T47D (cell line): ENCODE data around the gene TAF13.
A peak's percentile ranks its signal among the peaks of the same experiment; 100 is the strongest.

Source experiments
- DNase-seq, 2 experiments: peaks; one replicate each; pipeline versions ENCODE4 v3.0.0 to v3.0.0-alpha.2; 2011 to 2012; ENCODE audit warnings: low read depth in 1 of 2, low spot score in 1 of 2
- JUND ChIP-seq: IDR thresholded peaks from 2 replicates; pipeline ENCODE4 v1.6.1; 2012; ENCODE audit warnings: low read depth
- in situ Hi-C: cut with HindIII; loops from 2 replicates; pipeline ENCODE4 v1.10.0; 2016; ENCODE audit warnings: low sequenced_read_pairs, low pct_unique_long_range_greater_than_20kb

Gene TAF13, protein sequence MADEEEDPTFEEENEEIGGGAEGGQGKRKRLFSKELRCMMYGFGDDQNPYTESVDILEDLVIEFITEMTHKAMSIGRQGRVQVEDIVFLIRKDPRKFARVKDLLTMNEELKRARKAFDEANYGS

DNA sequence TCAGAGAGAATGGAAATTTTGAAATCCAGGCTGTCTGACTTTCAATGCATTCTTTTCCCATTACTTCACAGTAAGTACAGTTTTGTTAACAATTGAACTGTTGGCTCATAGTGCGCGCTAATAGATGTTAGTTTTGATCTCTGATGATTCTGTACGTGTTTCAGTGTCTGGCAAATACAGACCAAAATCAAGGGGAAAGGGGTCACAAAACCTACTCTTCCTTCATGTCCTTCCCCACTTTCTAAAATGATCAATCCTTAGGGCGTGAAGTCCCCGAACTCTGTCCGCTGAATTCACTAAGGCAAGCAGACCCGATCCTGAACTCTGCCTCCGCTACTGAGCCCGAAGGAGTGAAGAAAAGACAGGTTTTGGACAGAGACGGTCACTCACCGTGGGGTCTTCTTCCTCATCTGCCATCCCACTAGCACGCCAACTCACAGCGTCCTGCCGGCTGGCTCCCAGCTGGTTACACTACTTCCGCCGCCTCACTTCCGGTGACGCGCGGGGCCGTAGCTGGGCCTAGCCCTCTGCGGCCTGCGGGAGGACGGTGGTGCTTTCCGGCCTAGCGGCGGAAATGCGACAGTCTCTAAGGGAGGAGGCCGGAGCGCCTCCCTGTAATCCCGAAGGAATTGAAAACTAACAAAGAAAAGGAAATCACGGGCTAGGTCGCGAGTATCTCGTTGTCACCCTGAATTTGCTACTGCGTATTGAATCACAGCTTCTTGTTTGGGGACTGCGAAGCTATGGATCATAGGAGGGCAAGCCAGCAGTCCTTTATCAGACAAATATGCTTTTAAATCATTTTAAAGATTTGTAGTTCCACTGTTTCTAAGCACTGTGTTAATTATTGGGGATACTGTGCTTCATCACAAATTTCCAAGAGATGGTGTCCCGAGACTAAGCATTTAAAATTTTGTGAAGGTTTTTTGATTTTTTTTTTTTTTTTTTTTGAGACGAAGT lies at the start of gene TAF13:
Gene TAF13 (minus strand): TSS at position 473 of the 960 bp plus-strand sequence. CDS start 56 bp downstream, at position 417.
- in situ Hi-C loops = no loop called here
- TF ChIP-seq JUND = no peak
- peak; percentile 81 to 92 for DNase-seq

DNA sequence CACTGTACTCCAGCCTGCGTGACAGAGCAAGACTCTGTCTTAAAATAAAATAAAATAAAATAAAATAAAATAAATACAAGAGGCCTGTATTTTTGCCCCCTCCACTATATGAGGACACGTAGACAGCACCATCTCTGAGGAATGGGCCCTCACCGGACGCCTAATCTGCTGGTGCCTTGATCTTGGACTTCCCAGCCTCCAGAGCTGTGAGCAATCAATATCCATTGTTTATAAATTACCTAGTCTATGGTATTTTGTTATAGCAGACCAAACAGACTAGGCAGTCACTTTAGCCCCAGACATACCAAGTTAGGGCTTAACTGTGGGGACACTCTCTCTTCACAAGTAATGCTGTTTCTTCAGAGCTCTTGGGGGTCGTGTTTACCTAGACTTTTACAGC lies 44.6 kb upstream of the TAF13 start:
- no peak for DNase-seq
- in situ Hi-C loops = no loop called here
- no peak for TF ChIP-seq JUND

DNA sequence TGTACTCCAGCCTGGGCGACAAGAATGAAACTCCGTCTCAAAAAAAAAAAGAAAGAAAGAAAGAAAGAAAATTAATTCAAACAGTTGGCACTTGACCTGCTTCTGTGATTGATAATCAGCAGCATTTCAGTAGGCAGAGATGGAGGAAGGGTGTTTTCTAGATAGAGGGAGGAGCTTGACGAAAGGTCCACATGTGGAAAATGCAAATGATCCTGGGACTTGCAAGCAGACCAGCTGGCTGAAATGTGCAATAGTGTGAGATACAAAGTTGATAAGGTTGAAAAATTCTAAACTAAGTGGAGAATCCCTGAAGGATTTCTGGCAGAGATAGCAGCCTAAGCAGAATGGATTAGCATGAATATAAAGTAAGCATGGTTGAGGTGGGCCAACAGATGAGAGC lies 42.3 kb upstream of the TAF13 start:
- in situ Hi-C loops = no loop called here
- no peak for TF ChIP-seq JUND
- DNase-seq = no peak

DNA sequence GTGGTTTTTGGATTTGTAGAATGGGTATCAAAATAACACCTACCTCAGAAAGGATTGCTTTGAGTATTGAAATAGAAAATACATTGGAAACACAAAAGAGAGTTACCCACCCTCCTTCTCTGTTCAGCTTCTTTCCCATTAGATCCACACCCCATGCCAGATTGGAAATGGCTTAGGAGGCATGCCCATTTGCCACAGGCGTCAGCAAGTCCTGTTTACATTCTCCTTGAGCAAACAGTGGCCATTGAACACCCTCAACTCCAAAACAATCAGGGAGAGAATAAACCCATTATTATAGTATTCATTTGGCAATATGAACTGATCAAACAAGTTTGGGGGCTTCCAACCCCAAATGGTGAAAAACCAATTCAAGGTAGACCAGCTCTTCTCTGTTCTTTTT lies 40.5 kb upstream of the TAF13 start:
- in situ Hi-C loops = no loop called here
- peak in 1 of 2 experiments; percentile 79 for DNase-seq
- TF ChIP-seq JUND = no peak

DNA sequence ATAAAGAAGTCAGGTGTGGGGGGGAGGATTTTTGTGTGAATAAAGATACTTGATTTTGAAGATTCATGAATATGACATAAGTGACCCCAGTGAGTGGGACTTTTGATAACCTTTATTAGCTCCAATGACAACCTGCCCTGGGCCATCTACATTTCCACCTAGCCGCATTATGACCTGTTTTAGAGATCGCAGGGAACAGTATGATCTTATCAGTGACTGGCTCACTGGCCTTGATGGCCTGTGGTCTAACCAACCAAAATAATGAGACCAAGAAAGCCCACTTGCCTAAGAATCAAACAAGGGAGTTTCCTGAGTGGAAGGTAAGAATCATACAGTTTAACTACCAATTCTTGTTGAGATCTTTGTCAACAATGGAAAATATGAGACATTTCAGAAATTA lies 39.9 kb upstream of the TAF13 start:
- in situ Hi-C loops = no loop called here
- TF ChIP-seq JUND = no peak
- DNase-seq = no peak

DNA sequence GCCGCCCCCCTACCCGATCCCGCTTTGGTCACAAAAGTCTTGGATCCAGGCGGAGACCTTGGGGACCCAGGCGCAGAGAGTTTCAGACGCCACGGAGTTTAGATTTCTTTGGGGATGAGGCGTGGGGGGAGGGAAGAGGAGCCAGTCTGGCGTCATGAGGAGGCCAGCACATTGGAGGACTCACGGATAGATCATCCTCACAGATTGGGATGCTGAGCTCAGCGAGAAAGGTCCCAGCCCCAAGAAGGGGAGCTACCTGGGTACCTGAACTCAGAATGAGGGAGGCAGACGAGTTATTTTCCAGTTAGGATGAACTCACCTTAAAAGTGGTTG lies 38.5 kb upstream of the TAF13 start:
- no peak for TF ChIP-seq JUND
- peak in 1 of 2 experiments; percentile 46 for DNase-seq
- in situ Hi-C loops = no loop called here

DNA sequence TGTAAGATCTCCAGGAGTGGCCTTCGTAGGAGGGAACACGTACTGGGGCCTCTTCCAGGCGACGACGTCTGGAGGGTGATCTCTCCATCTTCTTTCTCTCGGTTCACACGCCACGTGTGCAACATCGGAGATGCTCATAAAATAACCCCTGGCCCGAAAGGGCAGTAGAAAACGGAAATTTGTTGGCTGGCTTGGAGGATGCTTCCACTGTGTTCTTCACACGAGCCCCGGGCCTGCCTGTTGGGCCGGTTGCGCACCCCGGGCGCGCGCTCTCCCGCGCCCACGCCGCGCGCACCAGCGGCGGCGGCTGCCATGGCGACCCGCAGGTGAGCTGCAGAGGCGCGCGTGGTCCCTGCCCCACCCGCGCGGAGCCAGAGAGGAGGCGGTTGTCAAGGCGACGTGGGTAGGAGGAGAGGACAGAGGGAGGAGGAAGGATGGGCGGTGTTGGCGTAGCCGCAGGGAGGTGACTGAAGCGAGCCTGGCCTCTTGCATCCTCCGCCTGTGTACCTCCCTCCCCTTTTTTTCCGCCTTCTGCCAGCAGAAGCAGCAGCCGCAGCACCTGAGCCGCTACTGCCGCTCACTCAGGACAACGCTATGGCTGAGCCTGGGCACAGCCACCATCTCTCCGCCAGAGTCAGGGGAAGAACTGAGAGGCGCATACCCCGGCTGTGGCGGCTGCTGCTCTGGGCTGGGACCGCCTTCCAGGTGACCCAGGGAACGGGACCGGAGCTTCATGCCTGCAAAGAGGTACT lies 38.0 kb upstream of the TAF13 start, which contains the start of gene ELAPOR1:
Gene ELAPOR1 (plus strand): TSS at position 526 of the 752 bp plus-strand sequence. CDS start 69 bp downstream, at position 595.
- peak in 1 of 2 experiments; percentile 94 for DNase-seq
- in situ Hi-C loops = no loop called here

DNA sequence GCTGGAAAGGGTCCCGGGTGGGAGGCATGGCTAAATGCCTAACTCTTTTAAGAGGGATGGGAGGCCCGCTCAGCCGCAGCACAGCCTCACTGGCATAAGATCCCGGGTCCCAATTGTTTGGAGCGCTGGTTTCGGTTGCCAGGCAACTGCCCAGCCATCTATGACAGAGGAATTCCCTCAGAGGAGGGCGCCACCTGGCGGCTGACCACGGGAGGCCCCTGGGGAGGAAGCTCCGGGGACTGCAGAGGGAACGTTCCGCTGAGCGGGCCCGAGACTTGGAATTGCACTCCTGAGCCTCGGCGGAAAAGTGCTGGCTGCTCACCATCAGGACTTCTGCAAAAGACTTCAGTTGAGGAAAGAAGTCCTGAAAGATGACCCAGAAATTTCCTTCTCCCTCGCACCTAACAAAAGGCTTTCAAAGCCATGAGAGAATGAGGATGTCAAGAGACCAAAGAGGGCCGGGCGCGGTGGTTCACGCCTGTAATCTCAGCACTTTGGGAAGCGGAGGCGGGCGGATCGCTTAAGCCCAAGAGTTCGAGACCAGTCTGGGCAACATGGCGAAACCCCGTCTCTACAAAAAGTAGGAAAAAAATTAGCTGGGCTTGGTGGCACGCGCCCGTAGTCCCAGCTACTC lies 37.0 kb upstream of the TAF13 start:
- in situ Hi-C loops = no loop called here
- peak in 1 of 2 experiments; percentile 88 for DNase-seq
- TF ChIP-seq JUND = no peak

More for the DNA sequence above, 38.0 kb upstream of the TAF13 start, which contains the start of gene ELAPOR1:
- TF ChIP-seq JUND = no peak

DNA sequence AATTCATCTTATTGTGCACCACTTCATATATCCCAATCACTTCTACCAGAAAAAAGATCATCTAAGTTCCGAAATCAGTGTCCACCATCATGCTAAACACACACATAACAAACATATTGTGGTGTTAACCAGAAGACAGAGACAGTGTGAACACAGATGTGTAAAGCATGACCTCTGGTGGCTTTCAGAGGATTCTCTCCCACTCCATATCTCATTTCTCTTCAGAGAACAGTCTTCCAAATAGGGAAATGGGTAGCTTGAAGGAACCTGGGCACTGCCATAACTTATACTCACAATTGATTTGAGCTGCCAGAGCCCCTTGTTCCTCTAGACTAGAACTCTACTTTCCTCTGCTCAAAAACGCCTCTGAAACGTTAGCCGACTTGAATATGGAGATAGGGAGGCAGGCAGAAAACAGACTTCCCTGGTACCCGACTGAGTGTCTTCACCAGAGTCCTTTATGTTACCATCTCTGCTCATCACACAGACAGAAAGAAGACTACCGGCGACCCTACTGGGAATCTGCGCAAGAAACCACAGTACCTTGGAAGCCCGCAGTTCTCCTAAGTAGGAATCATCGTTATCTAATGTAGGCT lies 36.4 kb upstream of the TAF13 start:
- in situ Hi-C loops = no loop called here
- DNase-seq = peak in 1 of 2 experiments; percentile 55
- no peak for TF ChIP-seq JUND

DNA sequence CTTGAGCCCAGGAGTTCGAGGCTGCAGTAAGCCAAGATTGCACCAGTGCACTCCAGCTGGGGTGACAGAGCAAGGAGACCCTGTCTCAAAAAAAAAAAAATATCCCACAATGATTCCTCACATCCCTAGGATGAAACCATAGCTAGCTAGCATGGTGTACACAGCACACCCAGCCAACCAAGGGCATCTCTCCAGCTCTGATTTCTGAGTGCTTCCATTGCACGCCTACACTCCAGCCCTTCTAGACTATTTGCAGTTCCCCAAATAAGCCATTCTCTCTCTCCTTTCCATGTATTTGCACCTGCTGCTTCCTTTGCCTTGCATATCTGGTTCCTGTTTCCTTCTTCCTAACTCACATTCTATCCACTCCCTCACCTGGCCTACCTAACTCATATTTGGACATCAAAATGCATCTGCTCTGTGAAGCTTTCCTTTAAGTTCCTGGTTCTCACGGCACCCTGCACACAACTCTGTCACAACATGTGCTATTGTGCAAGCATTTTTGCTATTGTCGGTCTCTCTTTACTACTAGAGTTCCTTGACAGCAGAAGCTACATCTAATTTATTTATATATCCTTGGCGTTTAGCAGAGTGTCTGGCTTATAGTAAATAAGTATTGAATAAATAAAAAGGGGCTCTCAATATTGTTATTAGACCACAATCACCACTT lies 35.7 kb upstream of the TAF13 start:
- DNase-seq = no peak
- TF ChIP-seq JUND = no peak
- in situ Hi-C loops = no loop called here

DNA sequence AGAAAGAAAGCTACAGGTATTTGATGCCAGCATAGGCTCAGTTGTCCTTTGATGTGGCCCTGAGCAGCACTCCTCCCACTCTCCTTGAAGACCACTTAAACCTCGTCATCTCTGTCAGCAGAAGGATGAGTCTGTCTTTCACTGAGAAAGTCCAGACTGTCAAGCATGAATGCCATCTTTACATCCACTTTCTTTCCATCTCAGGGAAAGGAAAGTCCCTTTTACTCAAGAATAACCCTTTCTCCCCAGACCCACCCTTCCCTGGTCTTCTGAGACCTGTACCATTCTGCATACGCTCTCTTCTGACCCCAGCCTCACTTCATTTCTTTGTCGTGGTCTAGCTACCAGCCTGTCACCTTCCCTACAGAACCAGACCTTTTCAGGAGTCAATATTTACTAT lies 34.1 kb upstream of the TAF13 start:
- in situ Hi-C loops = no loop called here
- DNase-seq = no peak
- TF ChIP-seq JUND = no peak
